Ishikawa (cell line): ENCODE data around the gene PTPA.

Source experiments
- CREB1 ChIP-seq: IDR thresholded peaks from 2 replicates; pipeline ENCODE4 v1.6.1; 2012; ENCODE audit warnings: low read depth
- EGR1 ChIP-seq: IDR thresholded peaks from 2 replicates; pipeline ENCODE4 v1.6.1; 2012
- EP300 ChIP-seq: IDR thresholded peaks from 2 replicates; pipeline ENCODE4 v1.6.1; 2012; ENCODE audit warnings: borderline replicate concordance
- NFIC ChIP-seq: IDR thresholded peaks from 2 replicates; pipeline ENCODE4 v1.6.1; 2012
- RAD21 ChIP-seq: IDR thresholded peaks from 2 replicates; pipeline ENCODE4 v1.6.1; 2012; ENCODE audit warnings: low read depth
- TCF12 ChIP-seq: IDR thresholded peaks from 2 replicates; pipeline ENCODE4 v1.6.1; 2012; ENCODE audit warnings: low read depth
- USF1 ChIP-seq: IDR thresholded peaks from 2 replicates; pipeline ENCODE4 v1.6.1; 2012

GRCh38 chr9:129077236-129077635, 34.0 kb upstream of the PTPA start:
- TF ChIP-seq NFIC (no peak), EP300 (no peak), CREB1 (no peak), TCF12 (no peak), RAD21 (no peak), USF1 (no peak), EGR1 (no peak)
